Kidney tubule cell (primary cell): ENCODE measurements around the gene ATP9B.

Experiments
- DNase-seq: peaks from one replicate; pipeline ENCODE4 v3.0.0-alpha.2; 2018; ENCODE audit warnings: low spot score

Gene ATP9B

DNA sequence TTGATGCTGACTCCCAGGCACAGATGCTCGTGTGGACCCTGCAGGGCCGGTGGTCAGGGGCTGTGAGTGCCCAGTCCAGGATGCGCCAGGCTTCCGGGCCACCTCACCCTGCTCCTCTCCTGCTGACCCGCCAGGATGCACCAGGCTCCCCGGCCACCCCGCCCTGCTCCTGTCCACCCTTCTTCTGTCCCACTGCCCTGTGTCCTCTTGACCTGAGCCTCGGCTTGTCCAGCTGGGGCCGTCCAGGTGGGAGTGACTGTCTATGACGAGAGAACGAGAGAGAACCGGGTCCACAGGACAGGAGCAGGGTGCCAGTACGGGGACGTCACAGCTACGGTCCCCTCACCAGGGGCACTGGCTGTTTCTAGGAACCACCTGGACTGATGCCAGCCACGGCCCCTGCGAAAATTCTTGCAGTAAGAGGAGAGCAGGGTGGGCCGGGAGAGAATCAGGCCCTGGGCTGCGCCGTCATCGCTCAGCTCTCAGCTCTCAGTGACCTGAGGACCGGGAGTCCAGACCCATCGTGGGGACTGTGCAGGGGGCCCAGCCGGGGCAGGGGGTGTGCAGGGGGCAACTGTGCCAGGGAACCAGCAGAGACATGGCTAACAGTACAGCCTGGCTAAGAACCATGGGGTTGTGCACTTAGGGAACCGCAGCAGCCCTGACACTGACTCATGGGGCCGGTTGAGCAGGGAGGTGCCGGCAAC lies 313.6 kb downstream of the ATP9B start:
- no peak for DNase-seq

DNA sequence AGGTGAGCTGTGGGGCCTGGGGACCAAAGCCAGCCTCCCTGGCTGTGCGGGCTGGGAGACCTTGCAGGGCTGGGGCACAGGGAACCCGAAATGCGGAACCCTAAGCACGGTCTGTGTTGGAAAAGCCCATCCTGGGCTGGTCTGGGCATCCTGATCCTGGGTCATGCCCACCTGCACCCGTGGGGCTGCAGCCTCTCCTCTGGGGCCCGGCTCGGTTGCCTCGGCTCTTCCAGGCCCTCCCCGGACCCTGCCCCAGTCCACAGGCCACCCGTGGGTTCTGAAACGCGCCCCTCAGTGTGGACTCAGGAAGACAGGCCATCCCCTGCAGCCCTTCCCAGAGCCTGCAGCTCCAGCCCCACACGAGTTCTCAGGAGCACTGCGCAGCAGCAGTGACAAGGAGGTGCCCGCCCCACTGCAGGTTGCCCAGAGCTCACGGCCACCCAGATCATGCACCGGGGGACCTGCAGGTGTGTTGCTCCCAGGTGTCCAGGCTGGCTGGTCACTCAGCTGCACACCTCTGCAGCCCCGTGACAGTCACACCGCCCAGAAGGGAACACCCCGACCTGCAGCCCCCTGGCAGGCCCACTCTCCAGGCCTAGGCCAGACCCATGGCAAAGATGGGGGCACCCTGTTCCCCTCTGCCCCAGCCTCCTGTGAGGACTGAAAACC lies 314.3 kb downstream of the ATP9B start:
- DNase-seq: no peak

- DNase-seq: peak; percentile 28
Measured at GRCh38 chr18:79384151-79384807, 315.1 kb downstream of the ATP9B start.

DNA sequence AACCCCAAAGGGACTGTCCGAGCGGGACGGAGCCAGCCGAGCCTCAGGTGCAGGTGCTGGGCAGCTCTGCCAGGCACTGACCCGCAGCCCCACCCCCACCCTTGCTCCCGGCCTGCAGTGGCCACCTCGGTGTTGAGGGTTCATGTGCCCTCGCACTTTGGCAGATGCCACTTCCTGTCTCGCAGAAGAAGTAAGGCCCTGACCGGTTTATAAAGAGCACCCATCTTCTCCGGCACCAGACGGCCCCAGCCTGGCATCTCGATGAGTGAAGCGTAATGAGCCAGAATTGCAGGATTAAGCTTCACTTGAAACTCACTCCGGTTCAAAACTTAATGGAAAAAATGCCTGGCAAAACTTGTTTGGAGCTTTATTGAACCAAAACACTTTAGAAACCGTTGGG lies 315.6 kb downstream of the ATP9B start:
- DNase-seq: no peak

DNA sequence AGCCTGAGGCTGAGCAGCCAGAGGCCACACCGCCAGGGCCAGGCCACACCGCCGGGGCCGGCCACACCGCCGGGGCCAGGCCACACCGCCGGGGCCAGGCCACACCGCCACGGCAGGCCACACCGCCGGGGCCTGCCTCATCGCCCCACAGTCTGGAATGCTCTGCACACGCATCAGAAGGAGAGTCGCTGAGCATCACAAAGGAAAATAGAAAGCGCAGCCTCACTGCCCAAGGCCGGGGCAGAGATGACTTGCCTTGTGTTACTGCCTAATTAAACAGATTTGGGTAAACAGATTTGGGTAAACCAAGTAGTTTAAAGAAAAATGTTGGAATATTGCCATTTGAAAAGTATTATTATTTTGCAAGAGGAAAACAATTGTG lies 316.1 kb downstream of the ATP9B start:
- DNase-seq: no peak

DNA sequence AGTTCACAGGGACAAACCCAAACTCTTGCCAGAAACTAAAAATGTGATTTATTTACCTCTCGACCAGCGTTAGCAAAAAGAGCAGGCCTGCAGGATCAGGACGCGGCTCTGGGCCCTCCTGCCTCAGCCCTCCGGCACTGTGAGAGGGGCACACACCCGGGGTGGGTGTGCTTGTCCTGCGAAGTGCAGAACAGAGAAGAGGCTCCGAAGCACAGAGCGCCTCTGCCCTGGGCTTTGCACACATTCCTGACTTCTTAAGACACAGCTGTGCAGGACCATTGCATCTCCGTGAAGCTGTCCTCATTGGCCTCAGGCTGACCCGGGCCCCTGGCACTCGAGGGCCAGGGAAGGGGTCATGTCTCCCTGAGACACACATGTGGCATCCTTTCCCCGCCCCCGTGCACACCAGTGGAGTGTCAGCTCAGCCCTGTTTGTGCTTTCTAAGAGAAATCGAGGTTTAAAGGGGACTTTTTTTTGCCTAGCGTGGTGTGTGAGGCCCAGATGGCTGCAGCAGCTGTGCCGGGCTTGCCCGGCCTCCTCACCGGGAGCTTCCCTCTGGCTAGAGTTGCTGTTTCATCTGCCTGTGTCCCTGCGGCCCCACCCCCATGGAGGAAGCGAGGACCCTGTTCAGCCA lies 316.6 kb downstream of the ATP9B start:
- DNase-seq: no peak

GRCh38 chr18:79386547-79386946 lies 317.4 kb downstream of the ATP9B start:
- DNase-seq: no peak

DNA sequence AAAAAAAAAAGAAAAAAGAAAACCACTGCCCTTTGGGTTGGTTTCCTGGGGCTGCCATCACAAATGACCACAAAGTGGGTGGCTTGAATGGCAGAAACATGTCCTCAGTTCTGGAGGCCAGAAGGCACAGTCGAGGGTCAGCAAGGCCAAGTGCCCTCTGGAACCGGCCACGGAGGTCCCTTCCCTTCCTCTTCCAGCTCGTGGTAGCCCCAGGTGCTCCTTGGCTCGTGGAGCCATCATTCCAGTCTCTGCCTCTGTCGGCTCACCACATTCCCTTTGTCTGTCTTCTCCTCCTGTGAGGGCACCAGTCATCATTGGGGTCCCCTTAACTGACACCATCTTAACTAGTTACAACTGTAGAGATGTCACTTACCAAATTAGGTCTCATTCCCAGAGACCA lies 318.0 kb downstream of the ATP9B start:
- DNase-seq: no peak

GRCh38 chr18:79387615-79388014 lies 318.4 kb downstream of the ATP9B start:
- no peak for DNase-seq

GRCh38 chr18:79388043-79388442 lies 318.8 kb downstream of the ATP9B start:
- DNase-seq: no peak

DNA sequence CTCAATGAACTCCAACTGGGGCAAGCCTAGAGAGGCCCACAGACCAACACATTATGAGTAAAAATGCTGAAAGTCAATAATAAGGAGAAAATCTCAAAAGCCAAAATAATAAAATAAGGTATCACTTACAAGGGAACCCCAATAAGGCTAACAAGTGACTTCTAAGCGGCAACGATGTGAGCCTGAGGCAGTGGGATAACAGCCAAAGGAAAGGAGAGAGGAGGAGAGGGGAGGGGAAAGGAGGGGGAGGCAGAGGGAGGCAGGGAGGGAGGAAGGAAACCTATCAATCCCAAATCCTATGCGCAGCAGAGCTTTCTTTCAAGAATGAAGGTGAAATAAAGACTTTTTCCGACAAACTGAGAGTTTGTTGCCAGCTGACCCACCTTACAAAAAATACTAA lies 320.5 kb downstream of the ATP9B start:
- no peak for DNase-seq

- DNase-seq: no peak
Measured at GRCh38 chr18:79392226-79392625, 323.0 kb downstream of the ATP9B start.

DNA sequence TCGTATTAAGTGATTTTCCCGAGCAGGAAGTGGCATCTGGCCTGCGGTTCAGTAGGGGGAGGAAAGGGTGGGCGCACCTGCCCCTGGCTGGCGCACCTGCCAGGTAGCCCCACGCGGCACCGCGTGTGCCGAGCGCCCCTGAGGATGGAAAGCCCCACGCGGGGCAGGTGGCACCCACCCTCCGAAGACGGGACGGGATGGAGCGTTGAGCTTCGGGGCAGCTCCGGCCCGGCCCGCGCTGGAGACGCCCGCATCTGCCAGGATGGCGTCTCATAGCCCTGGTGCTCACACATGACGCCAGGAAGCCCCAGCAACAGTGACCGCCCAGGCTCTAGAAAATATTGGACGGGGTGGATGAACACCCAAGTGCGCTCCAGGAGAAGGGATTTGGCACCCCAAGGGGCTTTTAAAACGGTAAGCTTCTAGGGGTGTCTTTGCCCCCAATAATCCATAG lies 324.0 kb downstream of the ATP9B start:
- DNase-seq: no peak

DNA sequence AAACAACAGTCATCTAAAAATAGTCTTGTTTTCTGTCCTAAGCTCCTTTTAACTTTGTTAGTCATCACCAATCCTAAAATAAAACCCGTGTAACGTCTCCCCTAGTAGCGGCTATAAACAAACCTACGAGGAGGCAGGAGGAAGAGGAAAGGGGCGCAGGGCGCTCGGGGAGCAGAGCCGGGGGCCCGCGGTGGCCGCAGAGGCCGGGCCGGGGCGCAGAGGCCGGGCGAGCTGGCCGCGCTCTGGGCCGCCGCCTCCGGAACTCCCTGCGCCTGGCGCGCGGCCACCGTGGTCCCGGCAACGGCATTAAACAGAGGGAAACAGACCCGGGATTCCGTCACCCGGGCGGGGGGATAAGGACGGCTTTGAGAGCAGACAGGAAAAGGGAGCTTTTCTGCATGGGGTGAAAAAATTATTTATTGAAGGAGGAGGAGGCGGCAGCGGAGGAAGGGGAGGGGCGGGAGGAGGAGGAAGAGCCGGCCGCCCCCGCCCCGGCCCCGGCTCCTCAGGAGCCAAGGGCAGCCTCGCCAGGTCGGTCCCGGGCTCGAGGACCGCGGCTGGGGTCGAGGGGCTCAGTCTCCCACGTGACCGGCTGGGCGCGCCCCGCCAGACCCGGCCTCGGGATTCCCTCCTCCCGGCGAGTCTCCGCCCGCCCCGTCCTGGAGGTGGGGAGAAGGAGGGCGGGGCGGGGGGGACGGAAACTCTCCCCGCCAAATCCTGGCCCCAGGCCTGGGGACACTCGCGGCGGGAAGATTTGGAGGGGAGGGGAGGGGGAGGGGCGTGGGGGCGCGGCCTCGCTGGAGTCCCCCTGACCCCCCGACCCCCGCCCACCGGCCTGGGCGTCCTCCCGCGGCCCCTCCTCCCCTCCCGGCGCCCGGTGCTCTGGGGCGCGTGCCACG lies 324.7 kb downstream of the ATP9B start:
- peak; percentile 83 for DNase-seq

GRCh38 chr18:79394534-79395307 lies 325.5 kb downstream of the ATP9B start:
- DNase-seq: peak; percentile 22

GRCh38 chr18:79395308-79395640 lies 326.1 kb downstream of the ATP9B start:
- no peak for DNase-seq

DNA sequence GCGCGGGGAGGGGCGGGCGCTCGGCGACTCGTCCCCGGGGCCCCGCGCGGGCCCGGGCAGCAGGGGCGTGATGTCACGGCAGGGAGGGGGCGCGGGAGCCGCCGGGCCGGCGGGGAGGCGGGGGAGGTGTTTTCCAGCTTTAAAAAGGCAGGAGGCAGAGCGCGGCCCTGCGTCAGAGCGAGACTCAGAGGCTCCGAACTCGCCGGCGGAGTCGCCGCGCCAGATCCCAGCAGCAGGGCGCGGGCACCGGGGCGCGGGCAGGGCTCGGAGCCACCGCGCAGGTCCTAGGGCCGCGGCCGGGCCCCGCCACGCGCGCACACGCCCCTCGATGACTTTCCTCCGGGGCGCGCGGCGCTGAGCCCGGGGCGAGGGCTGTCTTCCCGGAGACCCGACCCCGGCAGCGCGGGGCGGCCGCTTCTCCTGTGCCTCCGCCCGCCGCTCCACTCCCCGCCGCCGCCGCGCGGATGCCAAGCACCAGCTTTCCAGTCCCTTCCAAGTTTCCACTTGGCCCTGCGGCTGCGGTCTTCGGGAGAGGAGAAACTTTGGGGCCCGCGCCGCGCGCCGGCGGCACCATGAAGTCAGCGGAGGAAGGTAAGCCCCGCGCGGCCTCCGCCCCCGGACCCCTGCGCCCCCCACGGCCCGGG lies 326.7 kb downstream of the ATP9B start, which contains the start of gene NFATC1:
TSS of gene NFATC1 (plus strand) at position 170 of the 644 bp plus-strand sequence. CDS start at position 465, 295 bp downstream.
- DNase-seq: peak; percentile 53

GRCh38 chr18:79396431-79397246 lies 327.4 kb downstream of the ATP9B start:
- DNase-seq: peak; percentile 31

DNA sequence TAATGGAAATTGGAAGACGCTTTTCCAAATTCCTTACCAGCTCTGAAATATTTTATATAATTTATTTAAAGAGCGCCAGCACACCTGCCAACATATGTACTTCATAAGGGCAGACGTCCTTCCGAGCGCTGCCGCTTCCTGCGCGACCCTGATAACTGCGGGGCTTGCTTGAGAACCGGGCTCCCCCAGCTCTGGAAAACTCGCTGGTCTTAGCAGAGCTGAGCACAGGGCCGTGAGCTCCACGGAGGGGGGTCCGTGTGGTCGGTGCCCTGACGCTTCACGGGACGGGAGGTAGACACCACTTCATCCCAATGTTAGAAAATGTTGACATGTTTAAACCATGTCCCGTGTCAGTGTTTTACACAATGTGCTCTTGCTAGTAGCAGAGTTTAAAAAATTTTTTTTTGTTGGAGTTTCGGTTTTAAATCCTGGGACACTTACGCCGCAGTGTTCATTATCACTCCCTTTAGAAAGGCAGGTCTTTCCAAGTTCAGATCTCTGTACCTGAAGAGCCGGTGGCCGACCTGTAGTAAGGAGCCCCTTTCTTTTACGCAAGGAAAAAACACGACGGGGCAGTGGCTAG lies 328.1 kb downstream of the ATP9B start:
- no peak for DNase-seq
